Mesenchymal stem cell (in vitro differentiated cells and primary cell): Measurements from ENCODE around the gene DLGAP1.
A peak's percentile ranks its signal among the peaks of the same experiment; 100 is the strongest.

Experiments used
- DNase-seq: peaks from one replicate; pipeline ENCODE4 v3.0.0-alpha.2; 2013
- H2AFZ ChIP-seq: one replicate; pipeline ENCODE4 v1.6.1; 2013; ENCODE audit warnings: low read depth, mild to moderate bottlenecking, control low read depth, inconsistent platforms, low read length, moderate library complexity
- H2AK5ac ChIP-seq: 2 replicates; pipeline ENCODE4 v1.6.1; 2013; ENCODE audit warnings: low read length, moderate library complexity, mild to moderate bottlenecking, inconsistent platforms; ENCODE audit not compliant: severe bottlenecking
- H2BK120ac ChIP-seq: one replicate; pipeline ENCODE4 v1.6.1; 2013; ENCODE audit warnings: low read depth, mild to moderate bottlenecking, inconsistent platforms, low read length, moderate library complexity
- H2BK12ac ChIP-seq, 2 experiments: one replicate each; pipeline ENCODE4 v1.6.1; 2013; ENCODE audit warnings: inconsistent platforms in 2 of 2, low read length in 2 of 2, mild to moderate bottlenecking in 2 of 2, moderate library complexity in 2 of 2, control low read depth in 1 of 2
- H2BK15ac ChIP-seq: one replicate; pipeline ENCODE4 v1.6.1; 2013; ENCODE audit warnings: mild to moderate bottlenecking, low read depth, inconsistent platforms; ENCODE audit not compliant: poor library complexity, severe bottlenecking
- H2BK5ac ChIP-seq: 2 replicates; pipeline ENCODE4 v1.6.1; 2013; ENCODE audit warnings: low read depth, mild to moderate bottlenecking, low read length, control low read depth, inconsistent platforms; ENCODE audit not compliant: poor library complexity, severe bottlenecking
- H3K14ac ChIP-seq, 2 experiments: one replicate each; pipeline ENCODE4 v1.6.1; 2013; ENCODE audit warnings: inconsistent platforms in 2 of 2, low read length in 2 of 2, control low read depth in 1 of 2, mild to moderate bottlenecking in 1 of 2, moderate library complexity in 1 of 2
- H3K18ac ChIP-seq, 2 experiments: one replicate each; pipeline ENCODE4 v1.6.1; 2013; ENCODE audit warnings: inconsistent platforms in 2 of 2, low read length in 2 of 2, control low read depth in 1 of 2, low read depth in 1 of 2, mild to moderate bottlenecking in 1 of 2
- H3K23ac ChIP-seq, 2 experiments: one replicate each; pipeline ENCODE4 v1.6.1; 2013; ENCODE audit warnings: inconsistent platforms in 2 of 2, low read length in 2 of 2, mild to moderate bottlenecking in 2 of 2, moderate library complexity in 2 of 2, control low read depth in 1 of 2
- H3K27ac ChIP-seq: 2 replicates; pipeline ENCODE4 v1.5.1; 2013; ENCODE audit warnings: mild to moderate bottlenecking, moderate library complexity, low read length, control low read depth, inconsistent platforms; ENCODE audit not compliant: poor library complexity, severe bottlenecking
- H3K27me3 ChIP-seq, 2 experiments: 2 replicates each; pipeline versions ENCODE4 v1.6.1 to v1.7.0; 2013; ENCODE audit warnings: low read length in 2 of 2, mild to moderate bottlenecking in 2 of 2, moderate library complexity in 2 of 2, control low read depth in 1 of 2, inconsistent platforms in 1 of 2; ENCODE audit not compliant: control insufficient read depth in 1 of 2, insufficient read depth in 1 of 2
- H3K36me3 ChIP-seq, 2 experiments: 2 replicates each; pipeline versions ENCODE4 v1.6.1 to v1.7.0; 2013; ENCODE audit warnings: low read length in 2 of 2, control low read depth in 1 of 2, inconsistent platforms in 1 of 2, low read depth in 1 of 2, mild to moderate bottlenecking in 1 of 2; ENCODE audit not compliant: insufficient read depth in 2 of 2, control insufficient read depth in 1 of 2
- H3K4ac ChIP-seq, 2 experiments: one replicate each; pipeline ENCODE4 v1.6.1; 2013; ENCODE audit warnings: inconsistent platforms in 2 of 2, low read length in 2 of 2, mild to moderate bottlenecking in 2 of 2, moderate library complexity in 2 of 2, control low read depth in 1 of 2, low read depth in 1 of 2
- H3K4me1 ChIP-seq: 2 replicates; pipeline ENCODE4 v1.6.1; 2013; ENCODE audit warnings: low read depth, low read length, control low read depth; ENCODE audit not compliant: control insufficient read depth, insufficient read depth
- H3K4me2 ChIP-seq: 2 replicates; pipeline ENCODE4 v1.6.1; 2013; ENCODE audit warnings: low read length, mild to moderate bottlenecking, inconsistent platforms; ENCODE audit not compliant: poor library complexity, severe bottlenecking
- H3K4me3 ChIP-seq, 2 experiments: 2 replicates each; pipeline versions ENCODE4 v1.5.1 to v1.7.0; 2013; ENCODE audit warnings: low read length in 2 of 2, mild to moderate bottlenecking in 2 of 2, control low read depth in 1 of 2, low read depth in 1 of 2; ENCODE audit not compliant: insufficient read depth in 1 of 2
- H3K79me1 ChIP-seq: replicated peaks from 2 replicates; pipeline ENCODE4 v1.6.1; 2013; ENCODE audit warnings: mild to moderate bottlenecking, control low read depth, low read length, inconsistent platforms; ENCODE audit not compliant: poor library complexity, severe bottlenecking
- H3K9ac ChIP-seq: 2 replicates; pipeline ENCODE4 v1.7.0; 2013; ENCODE audit warnings: mild to moderate bottlenecking, low read length, moderate library complexity
- H3K9me3 ChIP-seq: 2 replicates; pipeline ENCODE4 v1.7.0; 2013; ENCODE audit warnings: mild to moderate bottlenecking, low read length; ENCODE audit not compliant: control insufficient read depth
- H4K8ac ChIP-seq: one replicate; pipeline ENCODE4 v1.6.1; 2013; ENCODE audit warnings: inconsistent platforms, mild to moderate bottlenecking, low read length, moderate library complexity
- H4K91ac ChIP-seq: one replicate; pipeline ENCODE4 v1.6.1; 2013; ENCODE audit warnings: mild to moderate bottlenecking, low read length, inconsistent platforms
- WGBS: methylation state at CpG from one replicate; pipeline ENCODE4 v1.1.7; 2013; ENCODE audit warnings: mixed read lengths; 5-methylcytosine and 5-hydroxymethylcytosine counted together

Gene DLGAP1

GRCh38 chr18:4102901-4103300 lies 352.2 kb downstream of the DLGAP1 start:
- WGBS: no CpG with 5 or more reads among the region's 1 CpG
- Histone ChIP-seq H3K9me3 (no peaks in the 10 kb centered on the region), H2AFZ (no peak overlapping the region), H3K79me1 (no peaks in the 10 kb centered on the region), H3K27ac (no peak overlapping the region), H3K4ac (no peak overlapping the region), H3K14ac (no peak overlapping the region), H2BK12ac (no peak overlapping the region), H3K9ac (no peak overlapping the region), H3K4me3 (no peak overlapping the region), H3K18ac (no peak overlapping the region), H3K23ac (no peak overlapping the region), H2BK5ac (no peak overlapping the region), H4K8ac (no peak overlapping the region), H2BK120ac (no peak overlapping the region), H3K27me3 (no peaks in the 10 kb centered on the region), H3K36me3 (no peaks in the 10 kb centered on the region), H4K91ac (no peak overlapping the region), H2AK5ac (no peak overlapping the region), H3K4me1 (no peaks in the 10 kb centered on the region), H2BK15ac (no peak overlapping the region), H3K4me2 (no peak overlapping the region)
- DNase-seq: no peak

DNA sequence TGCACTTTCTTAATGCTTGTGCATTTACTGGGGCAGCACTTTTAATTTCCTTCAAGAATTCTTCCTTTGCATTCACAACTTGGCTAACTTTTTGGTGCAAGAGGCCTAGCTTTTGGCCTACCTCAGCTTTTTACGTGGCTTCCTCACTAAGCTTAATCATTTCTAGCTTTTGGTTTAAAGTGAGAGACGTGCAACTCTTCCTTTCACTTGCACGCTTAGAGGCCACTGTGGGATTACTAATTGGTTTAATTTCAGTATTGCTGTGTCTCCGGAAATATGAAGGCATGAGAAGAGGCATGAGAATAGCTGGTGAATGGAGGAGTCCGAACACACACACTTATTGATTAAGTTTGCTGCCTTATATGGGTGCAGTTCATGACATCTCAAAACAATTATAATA lies 354.1 kb downstream of the DLGAP1 start:
- WGBS: 85% methylated on average over 4 of the region's 5 CpGs
- Histone ChIP-seq H3K36me3 (no peaks in the 10 kb centered on the region), H4K91ac (no peak overlapping the region)

DNA sequence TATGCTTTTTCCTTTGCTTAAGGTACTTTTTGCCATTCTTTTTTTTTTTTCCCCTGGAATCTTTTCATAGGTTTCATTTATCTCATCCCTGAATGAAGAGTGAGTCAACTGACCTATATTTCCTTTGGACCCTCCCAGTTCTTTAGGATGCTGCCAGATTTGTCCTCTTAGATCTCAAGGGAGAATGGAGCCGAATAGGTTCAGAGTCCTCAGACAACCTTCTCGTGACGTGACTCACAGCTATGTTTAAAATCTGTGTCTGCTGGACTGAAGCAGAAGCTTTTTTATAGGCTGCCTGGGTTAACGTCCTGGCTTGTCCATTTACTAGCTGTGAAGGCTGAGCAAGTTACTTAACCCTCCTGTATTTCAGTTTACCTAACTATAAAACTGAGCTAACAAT lies 358.6 kb downstream of the DLGAP1 start:
- Histone ChIP-seq H3K23ac (no peak overlapping the region), H3K36me3 (no peaks in the 10 kb centered on the region), H2BK5ac (no peak overlapping the region), H3K18ac (no peak overlapping the region), H2AK5ac (no peak overlapping the region), H2AFZ (no peak overlapping the region), H3K27ac (no peak overlapping the region), H3K9me3 (no peaks in the 10 kb centered on the region), H3K9ac (peak overlapping the region; percentile 24), H3K4ac (no peak overlapping the region), H4K8ac (no peak overlapping the region), H2BK12ac (no peak overlapping the region), H3K14ac (no peak overlapping the region), H3K79me1 (no peaks in the 10 kb centered on the region), H2BK15ac (no peak overlapping the region), H4K91ac (no peak overlapping the region), H2BK120ac (no peak overlapping the region), H3K4me3 (no peak overlapping the region), H3K27me3 (no peaks in the 10 kb centered on the region), H3K4me2 (no peak overlapping the region), H3K4me1 (no peaks in the 10 kb centered on the region)
- 14% methylated on average over 4 of the region's 4 CpGs for WGBS
- peak; percentile 19 for DNase-seq

More for the DNA sequence above, 354.1 kb downstream of the DLGAP1 start:
- Histone ChIP-seq H3K4me3 (no peak overlapping the region), H2BK5ac (no peak overlapping the region), H2BK15ac (no peak overlapping the region), H3K9me3 (no peaks in the 10 kb centered on the region), H3K79me1 (no peaks in the 10 kb centered on the region), H3K4me1 (no peaks in the 10 kb centered on the region), H3K4ac (no peak overlapping the region), H3K27me3 (no peaks in the 10 kb centered on the region), H3K23ac (no peak overlapping the region), H2BK120ac (no peak overlapping the region), H3K4me2 (no peak overlapping the region), H3K18ac (no peak overlapping the region), H2AFZ (no peak overlapping the region), H3K14ac (no peak overlapping the region), H4K8ac (no peak overlapping the region), H2AK5ac (no peak overlapping the region), H2BK12ac (no peak overlapping the region), H3K9ac (no peak overlapping the region), H3K27ac (no peak overlapping the region)
- no peak for DNase-seq

- no peak overlapping the region for H2BK120ac ChIP-seq
- H3K4ac ChIP-seq: no peak overlapping the region
- no peak overlapping the region for H2BK5ac ChIP-seq
- H3K9ac ChIP-seq: no peak overlapping the region
- no peak overlapping the region for H2BK15ac ChIP-seq
- no peak overlapping the region for H2BK12ac ChIP-seq
- H3K4me1 ChIP-seq: no peaks in the 10 kb centered on the region
- H4K8ac ChIP-seq: no peak overlapping the region
- H3K27ac ChIP-seq: no peak overlapping the region
- WGBS: 30% methylated on average over 2 of the region's 2 CpGs
- no peaks in the 10 kb centered on the region for H3K9me3 ChIP-seq
- H3K4me2 ChIP-seq: no peak overlapping the region
- no peak overlapping the region for H3K23ac ChIP-seq
- no peak for DNase-seq
- H3K36me3 ChIP-seq: no peaks in the 10 kb centered on the region
- H3K27me3 ChIP-seq: no peaks in the 10 kb centered on the region
- no peak overlapping the region for H3K4me3 ChIP-seq
- no peaks in the 10 kb centered on the region for H3K79me1 ChIP-seq
- no peak overlapping the region for H3K18ac ChIP-seq
- H2AK5ac ChIP-seq: no peak overlapping the region
- H2AFZ ChIP-seq: no peak overlapping the region
- no peak overlapping the region for H3K14ac ChIP-seq
- no peak overlapping the region for H4K91ac ChIP-seq
These were observed 361.4 kb downstream of the DLGAP1 start for GRCh38 chr18:4093676-4094075.
